HUES6 (cell line): ENCODE data around the gene DDX25.

Source experiments
- H3K27ac ChIP-seq: 2 replicates; pipeline ENCODE4 v1.7.0; 2013; ENCODE audit warnings: low read depth, mild to moderate bottlenecking, low read length, inconsistent platforms
- H3K27me3 ChIP-seq: 2 replicates; pipeline ENCODE4 v1.6.1; 2013; ENCODE audit warnings: low read length; ENCODE audit not compliant: control insufficient read depth, insufficient read depth
- H3K36me3 ChIP-seq: 2 replicates; pipeline ENCODE4 v1.6.1; 2013; ENCODE audit warnings: low read length; ENCODE audit not compliant: control insufficient read depth, insufficient read depth
- H3K4me1 ChIP-seq: 2 replicates; pipeline ENCODE4 v1.6.1; 2013; ENCODE audit warnings: low read length; ENCODE audit not compliant: control insufficient read depth, insufficient read depth
- H3K4me3 ChIP-seq: 2 replicates; pipeline ENCODE4 v1.5.1; 2013; ENCODE audit warnings: low read depth, low read length
- H3K9ac ChIP-seq: one replicate; pipeline ENCODE4 v1.6.1; 2013; ENCODE audit warnings: mild to moderate bottlenecking, low read length
- H3K9me3 ChIP-seq: 2 replicates; pipeline ENCODE4 v1.6.1; 2013; ENCODE audit warnings: low read depth, low read length; ENCODE audit not compliant: control insufficient read depth, insufficient read depth

Gene DDX25

GRCh38 chr11:125945797-125946520, 41.7 kb downstream of the DDX25 start, which contains the start of gene VSIG10L2:
Gene VSIG10L2 (plus strand): TSS chr11:125946044. CDS start chr11:125946056, 12 bp downstream.
- no peak within 1 kb of the TSS for H3K9ac ChIP-seq
- no peaks in the 10 kb centered on the region for H3K27me3 ChIP-seq
- H3K4me3 ChIP-seq: no peak within 1 kb of the TSS
- H3K4me1 ChIP-seq: peaks cover 16% of the 10 kb centered on the region
- no peak within 1 kb of the TSS for H3K27ac ChIP-seq
- H3K36me3 ChIP-seq: no peaks in the 10 kb centered on the region
- no peaks in the 10 kb centered on the region for H3K9me3 ChIP-seq

DNA sequence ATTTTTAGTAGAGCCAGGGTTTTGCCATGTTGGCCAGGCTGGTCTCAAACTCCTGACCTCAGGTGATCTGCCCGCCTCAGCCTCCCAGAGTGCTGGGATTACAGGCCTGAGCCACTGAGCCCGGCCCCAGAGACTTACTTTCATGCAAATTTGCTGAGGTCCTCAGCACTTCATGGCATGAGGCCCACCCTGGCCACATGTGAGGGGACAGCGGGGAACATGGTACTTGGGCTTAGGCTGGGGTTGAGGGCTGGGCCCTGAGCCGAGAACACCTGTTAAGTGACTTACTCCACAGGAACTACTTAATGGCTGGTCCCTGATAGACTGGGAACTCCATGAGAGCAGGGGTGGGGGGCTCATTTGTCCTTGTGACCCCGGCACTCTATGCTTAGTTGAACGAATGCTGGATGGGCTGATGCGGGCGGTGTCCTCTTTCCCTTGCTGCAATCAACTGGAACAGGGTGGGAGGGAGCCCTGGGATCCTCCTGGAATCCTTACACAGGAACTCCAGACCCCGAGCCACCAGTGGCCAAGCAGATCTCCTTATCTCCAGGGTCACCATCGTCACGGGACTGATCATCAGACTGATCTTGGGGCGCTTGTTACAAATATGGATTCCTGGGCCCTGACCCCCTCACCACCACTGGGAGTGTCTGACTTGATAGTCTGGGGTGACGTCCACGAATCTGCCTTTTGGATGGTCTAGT, 42.6 kb downstream of the DDX25 start:
- H3K27ac ChIP-seq: no peak overlapping the region
- H3K4me1 ChIP-seq: peaks cover 10% of the 10 kb centered on the region

DNA sequence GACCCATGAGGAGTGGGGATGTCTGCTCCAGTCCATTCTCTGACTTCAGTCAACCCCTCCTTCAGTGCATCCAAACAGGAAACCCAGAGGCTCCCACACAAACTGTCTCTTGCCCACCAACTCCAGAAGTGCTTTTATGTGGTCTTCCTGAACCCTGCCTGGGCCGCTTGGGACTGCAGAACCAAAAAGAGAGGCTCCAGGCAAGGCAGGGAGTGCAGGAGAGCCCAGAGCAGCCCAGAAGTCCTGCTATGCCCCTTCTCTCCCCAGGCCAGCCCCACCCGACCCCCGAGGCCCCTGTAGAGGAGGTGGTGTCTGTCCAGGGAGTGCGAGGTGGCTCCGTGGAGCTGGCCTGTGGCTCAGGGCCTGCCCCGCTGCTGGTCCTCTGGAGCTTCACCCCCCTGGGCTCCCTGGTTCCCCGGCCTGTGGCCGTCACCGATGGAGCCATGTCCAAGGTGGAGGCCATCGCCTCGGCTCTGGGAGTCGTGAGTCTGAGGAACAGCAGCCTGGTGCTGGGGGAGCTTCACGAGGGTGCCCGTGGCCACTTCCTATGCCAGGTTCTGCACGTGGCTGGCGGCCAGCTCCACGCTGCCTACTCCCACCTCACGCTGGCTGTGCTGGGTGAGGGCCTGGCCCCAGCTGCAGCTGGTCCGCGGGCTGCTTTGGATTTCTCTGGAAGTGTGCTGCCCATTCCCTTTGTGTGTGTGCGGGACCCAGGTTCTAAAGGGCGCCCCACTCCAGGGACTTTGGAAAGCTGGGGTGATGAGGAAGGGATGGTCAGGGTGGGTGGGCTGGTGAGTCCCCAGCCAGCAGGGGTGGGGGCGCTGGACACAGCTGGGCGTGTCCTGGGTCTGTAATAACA, 43.3 kb downstream of the DDX25 start:
- Histone ChIP-seq H3K4me1 (peaks cover 5% of the 10 kb centered on the region; the same call in 1 of the 2 replicates), H3K9ac (no peak overlapping the region), H3K4me3 (no peak overlapping the region), H3K27me3 (no peaks in the 10 kb centered on the region), H3K27ac (no peak overlapping the region), H3K9me3 (no peaks in the 10 kb centered on the region), H3K36me3 (no peaks in the 10 kb centered on the region)

More for the DNA sequence above, 42.6 kb downstream of the DDX25 start:
- H3K9ac ChIP-seq: no peak overlapping the region
- no peaks in the 10 kb centered on the region for H3K36me3 ChIP-seq
- H3K9me3 ChIP-seq: no peaks in the 10 kb centered on the region
- H3K27me3 ChIP-seq: no peaks in the 10 kb centered on the region
- H3K4me3 ChIP-seq: no peak overlapping the region

DNA sequence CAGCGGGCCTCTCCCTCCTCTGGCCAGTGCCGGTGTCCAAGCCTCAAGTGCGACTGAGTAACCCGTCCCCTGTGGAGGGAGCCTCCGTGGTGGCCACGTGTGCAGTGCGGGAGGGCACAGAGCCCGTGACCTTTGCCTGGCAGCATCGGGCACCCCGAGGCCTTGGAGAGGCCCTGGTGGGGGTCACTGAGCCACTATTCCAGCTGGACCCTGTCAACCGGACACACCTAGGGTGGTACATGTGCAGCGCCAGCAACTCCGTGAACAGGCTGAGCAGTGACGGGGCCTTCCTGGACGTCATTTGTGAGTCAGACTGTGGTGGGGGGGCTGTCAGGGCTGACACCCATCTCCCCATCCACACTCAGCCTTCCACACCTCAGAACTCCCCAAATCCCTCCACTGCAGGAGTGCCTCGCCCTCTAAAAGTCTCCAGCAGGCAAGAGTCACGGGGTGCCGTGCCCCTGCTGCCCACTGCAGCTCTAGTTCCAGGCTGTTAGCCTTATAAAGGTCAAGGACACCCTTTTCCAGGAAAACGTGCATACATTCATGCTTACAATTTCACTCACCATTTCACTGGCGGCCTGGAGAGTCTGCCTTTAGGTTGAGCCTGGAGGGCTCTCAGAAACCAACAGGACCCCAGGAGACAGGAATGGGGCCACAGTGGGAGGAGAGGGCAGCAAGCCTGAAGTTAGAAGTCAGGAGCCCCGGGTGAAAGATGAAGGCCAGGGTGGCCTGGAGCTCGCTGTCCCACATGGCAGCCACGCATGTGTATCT, 44.2 kb downstream of the DDX25 start:
- no peak overlapping the region for H3K9ac ChIP-seq
- no peak overlapping the region for H3K27ac ChIP-seq
- no peaks in the 10 kb centered on the region for H3K27me3 ChIP-seq
- H3K4me1 ChIP-seq: peaks cover 5% of the 10 kb centered on the region; the same call in 1 of the 2 replicates
- H3K36me3 ChIP-seq: no peaks in the 10 kb centered on the region
- no peaks in the 10 kb centered on the region for H3K9me3 ChIP-seq
- no peak overlapping the region for H3K4me3 ChIP-seq

GRCh38 chr11:125949271-125950177, 45.2 kb downstream of the DDX25 start:
- Histone ChIP-seq H3K9ac (no peak overlapping the region), H3K36me3 (no peaks in the 10 kb centered on the region), H3K9me3 (no peaks in the 10 kb centered on the region), H3K27ac (no peak overlapping the region), H3K4me1 (peaks cover 5% of the 10 kb centered on the region; the same call in 1 of the 2 replicates), H3K4me3 (no peak overlapping the region), H3K27me3 (no peaks in the 10 kb centered on the region)

DNA sequence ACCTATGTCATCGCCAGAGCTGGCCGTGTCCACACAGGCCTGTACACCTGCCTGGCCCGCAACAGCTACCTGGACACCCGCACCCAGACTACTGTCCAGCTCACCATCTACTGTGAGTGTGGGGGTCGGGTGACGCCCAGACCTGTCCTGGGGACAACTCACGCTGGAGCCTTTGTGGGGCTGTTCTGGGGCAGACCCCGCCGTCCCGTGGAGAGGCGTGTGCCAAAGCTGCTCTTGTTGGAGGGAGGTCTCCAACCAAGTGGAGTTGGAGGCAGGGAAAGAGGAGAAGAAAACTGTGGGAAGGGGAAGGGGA, 45.8 kb downstream of the DDX25 start:
- peaks cover 5% of the 10 kb centered on the region; the same call in 1 of the 2 replicates for H3K4me1 ChIP-seq
- H3K36me3 ChIP-seq: no peaks in the 10 kb centered on the region
- no peaks in the 10 kb centered on the region for H3K27me3 ChIP-seq
- no peak overlapping the region for H3K27ac ChIP-seq
- H3K4me3 ChIP-seq: no peak overlapping the region
- H3K9ac ChIP-seq: no peak overlapping the region
- no peaks in the 10 kb centered on the region for H3K9me3 ChIP-seq

DNA sequence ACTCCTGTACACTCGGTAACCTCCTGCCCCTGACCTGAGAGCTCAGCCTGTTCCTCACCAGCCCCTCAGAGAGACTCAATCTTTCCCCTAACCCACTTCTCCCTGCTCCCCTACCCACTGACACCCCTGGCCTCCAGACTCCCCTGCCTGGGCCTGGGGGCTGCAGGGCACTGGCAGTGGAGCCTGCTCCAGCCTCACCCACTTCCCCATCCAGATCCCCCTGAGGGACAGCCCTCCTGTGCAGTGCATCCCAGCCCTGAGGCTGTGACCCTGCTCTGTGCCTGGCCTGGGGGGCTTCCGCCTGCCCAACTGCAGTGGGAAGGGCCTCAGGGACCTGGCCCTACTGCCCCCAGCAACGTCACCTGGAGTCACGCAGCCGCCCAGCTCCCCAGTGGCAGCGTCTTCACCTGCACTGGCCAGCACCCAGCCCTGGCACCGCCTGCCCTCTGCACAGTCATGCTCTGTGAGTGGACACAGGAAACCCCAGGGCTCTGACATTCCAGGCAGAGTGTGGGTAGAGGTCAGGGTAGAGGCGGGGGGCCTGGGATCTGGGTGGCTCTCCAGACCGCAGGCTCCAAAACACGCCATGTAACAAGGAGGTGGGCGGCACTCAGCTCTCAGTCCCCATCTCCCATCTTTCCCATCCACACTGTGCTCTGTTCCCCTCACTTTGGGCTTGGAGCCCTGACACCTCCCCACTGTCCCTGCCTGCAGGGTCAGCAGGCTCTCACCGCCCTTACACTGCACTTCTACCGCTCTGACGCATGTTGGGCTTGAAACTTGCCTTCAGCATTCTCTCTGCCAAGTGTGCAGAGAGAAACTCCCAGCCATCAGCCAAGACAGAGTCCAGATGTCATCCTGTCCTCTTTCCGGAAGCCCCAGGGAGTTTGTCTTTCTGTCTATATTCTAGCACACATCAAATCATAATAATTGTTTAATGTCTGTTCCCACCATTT, 46.7 kb downstream of the DDX25 start:
- H3K4me1 ChIP-seq: 0 out of 2 replicates have a peak, but pooled peaks cover 3% of the 10 kb centered on the region
- H3K36me3 ChIP-seq: no peaks in the 10 kb centered on the region
- H3K9me3 ChIP-seq: no peaks in the 10 kb centered on the region
- no peak overlapping the region for H3K4me3 ChIP-seq
- H3K27ac ChIP-seq: no peak overlapping the region
- no peaks in the 10 kb centered on the region for H3K27me3 ChIP-seq
- H3K9ac ChIP-seq: no peak overlapping the region

- H3K4me3 ChIP-seq: no peak overlapping the region
- 0 out of 2 replicates have a peak, but pooled peaks cover 3% of the 10 kb centered on the region for H3K4me1 ChIP-seq
- H3K9me3 ChIP-seq: no peaks in the 10 kb centered on the region
- no peak overlapping the region for H3K27ac ChIP-seq
- H3K27me3 ChIP-seq: no peaks in the 10 kb centered on the region
- no peak overlapping the region for H3K9ac ChIP-seq
- H3K36me3 ChIP-seq: no peaks in the 10 kb centered on the region
Observed at GRCh38 chr11:125951731-125952130, 47.4 kb downstream of the DDX25 start.

GRCh38 chr11:125952559-125952958, 48.3 kb downstream of the DDX25 start:
- H3K27ac ChIP-seq: no peak overlapping the region
- 0 out of 2 replicates have a peak, but pooled peaks cover 3% of the 10 kb centered on the region for H3K4me1 ChIP-seq
- no peaks in the 10 kb centered on the region for H3K9me3 ChIP-seq
- H3K9ac ChIP-seq: no peak overlapping the region
- no peak overlapping the region for H3K4me3 ChIP-seq
- no peaks in the 10 kb centered on the region for H3K27me3 ChIP-seq
- H3K36me3 ChIP-seq: no peaks in the 10 kb centered on the region
